Measurements from ENCODE around the gene CA10. TPM values are rescaled to one million over a fixed set of nuclear protein-coding genes. Genes with fewer than 3 reads are reported as not detected.

CA10 gene
- total RNA-seq, 1 experiment from 2014 or later, result not detected

- CTCF ChIA-PET, result no interaction called here
- H3K27ac Mint-ChIP-seq (ENCODE audit: unreplicated experiment), result no peak overlapping the region
These were observed 451.3 kb downstream of the CA10 start for GRCh38 chr17:51707216-51707615.

GRCh38 chr17:51706093-51706492, 452.4 kb downstream of the CA10 start:
- DNase-seq, result no peak
- ChIA-PET CTCF (no interaction called here), POLR2A (no interaction called here)
- no peak for TF ChIP-seq CTCF (IDR thresholded peaks at IDR 0.05; ENCODE audit: insufficient read depth in 1 of 2, low read depth in 1 of 2, low read length in 1 of 2, severe bottlenecking in 1 of 2, unreplicated experiment in 1 of 2)
- Mint-ChIP-seq H3K27ac (ENCODE audit: unreplicated experiment) (no peak overlapping the region), H3K4me3 (ENCODE audit: unreplicated experiment) (no peak overlapping the region), H3K4me1 (ENCODE audit: low read depth, unreplicated experiment) (peaks cover 12% of the 10 kb centered on the region), H3K9me3 (ENCODE audit: unreplicated experiment) (no peaks in the 10 kb centered on the region), H3K27me3 (ENCODE audit: insufficient read depth, unreplicated experiment) (peaks cover 2% of the 10 kb centered on the region), H3K36me3 (ENCODE audit: insufficient read depth, unreplicated experiment) (no peaks in the 10 kb centered on the region)
- H3K9me3 ChIP-seq, result no peaks in the 10 kb centered on the region
- no TSS peak for BruUV-seq (replicated peaks)
- intact Hi-C loops (cut with micrococcal nuclease; ENCODE audit: unreplicated experiment), result no loop called here
- H3K4me1 ChIP-seq, result peaks cover 12% of the 10 kb centered on the region
- no peaks in the 10 kb centered on the region for H3K36me3 ChIP-seq (ENCODE audit: control insufficient read depth, insufficient read depth, low read length)
- H3K4me3 ChIP-seq (ENCODE audit: low read depth, low read length), result no peak overlapping the region
- H3K27me3 ChIP-seq (replicated peaks; ENCODE audit: control insufficient read depth, insufficient read depth, low read length), result no peaks in the 10 kb centered on the region

More at GRCh38 chr17:51707216-51707615, 451.3 kb downstream of the CA10 start:
- peaks cover 12% of the 10 kb centered on the region for H3K4me1 ChIP-seq
- no peak for DNase-seq
- peaks cover 5% of the 10 kb centered on the region for H3K27me3 Mint-ChIP-seq (ENCODE audit: insufficient read depth, unreplicated experiment)
- no peak overlapping the region for H3K4me3 Mint-ChIP-seq (ENCODE audit: unreplicated experiment)
- peaks cover 12% of the 10 kb centered on the region for H3K4me1 Mint-ChIP-seq (ENCODE audit: low read depth, unreplicated experiment)
- no TSS peak for BruUV-seq (replicated peaks)
- H3K4me3 ChIP-seq (ENCODE audit: low read depth, low read length), result no peak overlapping the region
- no peaks in the 10 kb centered on the region for H3K9me3 Mint-ChIP-seq (ENCODE audit: unreplicated experiment)
- no peaks in the 10 kb centered on the region for H3K9me3 ChIP-seq
- POLR2A ChIA-PET, result no interaction called here
- H3K36me3 ChIP-seq (ENCODE audit: control insufficient read depth, insufficient read depth, low read length), result no peaks in the 10 kb centered on the region
- intact Hi-C loops (cut with micrococcal nuclease; ENCODE audit: unreplicated experiment), result no loop called here
- H3K27me3 ChIP-seq (replicated peaks; ENCODE audit: control insufficient read depth, insufficient read depth, low read length), result no peaks in the 10 kb centered on the region
- H3K36me3 Mint-ChIP-seq (ENCODE audit: insufficient read depth, unreplicated experiment), result no peaks in the 10 kb centered on the region
- no peak for TF ChIP-seq CTCF (IDR thresholded peaks at IDR 0.05; ENCODE audit: insufficient read depth in 1 of 2, low read depth in 1 of 2, low read length in 1 of 2, severe bottlenecking in 1 of 2, unreplicated experiment in 1 of 2)

GRCh38 chr17:51703361-51704341, 454.9 kb downstream of the CA10 start:
- Mint-ChIP-seq H3K4me1 (ENCODE audit: low read depth, unreplicated experiment) (peaks cover under 1% of the 10 kb centered on the region), H3K27me3 (ENCODE audit: insufficient read depth, unreplicated experiment) (peaks cover 13% of the 10 kb centered on the region), H3K27ac (ENCODE audit: unreplicated experiment) (no peak overlapping the region), H3K36me3 (ENCODE audit: insufficient read depth, unreplicated experiment) (no peaks in the 10 kb centered on the region), H3K4me3 (ENCODE audit: unreplicated experiment) (no peak overlapping the region), H3K9me3 (ENCODE audit: unreplicated experiment) (no peaks in the 10 kb centered on the region)
- CTCF ChIA-PET, result no interaction called here
- H3K36me3 ChIP-seq (ENCODE audit: control insufficient read depth, insufficient read depth, low read length), result no peaks in the 10 kb centered on the region
- peaks cover 1% of the 10 kb centered on the region; the same call in 1 of the 2 replicates for H3K4me1 ChIP-seq
- POLR2A ChIA-PET, result no interaction called here
- H3K4me3 ChIP-seq (ENCODE audit: low read depth, low read length), result no peak overlapping the region
- no peak for TF ChIP-seq CTCF (IDR thresholded peaks at IDR 0.05; ENCODE audit: insufficient read depth in 1 of 2, low read depth in 1 of 2, low read length in 1 of 2, severe bottlenecking in 1 of 2, unreplicated experiment in 1 of 2)
- no TSS peak for BruUV-seq (replicated peaks)
- H3K27me3 ChIP-seq (replicated peaks; ENCODE audit: control insufficient read depth, insufficient read depth, low read length), result no peaks in the 10 kb centered on the region
- DNase-seq, result no peak
- no peaks in the 10 kb centered on the region for H3K9me3 ChIP-seq
- intact Hi-C loops (cut with micrococcal nuclease; ENCODE audit: unreplicated experiment), result no loop called here

All from Caco-2 (cell line).